Memory B cell (primary cell): ENCODE results near the gene LCA5.
A peak's percentile ranks its signal among the peaks of the same experiment; 100 is the strongest.
"Not testable (repeated sequence)": the region's sequence is repeated elsewhere in the genome, so short reads cannot be mapped to it uniquely, and the experiment has no call there.

Experiments
- ATAC-seq: fragments of 150-1000 bp; cut with Tn5 transposase; 2 replicates; pipeline ENCODE4 v1.10.0; 2021; ENCODE audit warnings: low read depth, mild to moderate bottlenecking, moderate library complexity
- DNase-seq, 2 donors: peaks; one replicate each; pipeline ENCODE4 v3.0.0; 2022; ENCODE audit warnings: low spot score in 2 of 2
- H3K27ac Mint-ChIP-seq: one replicate; pipeline ENCODE4 v1.8.0; 2022; ENCODE audit warnings: mild to moderate bottlenecking, moderate library complexity, mixed read lengths
- H3K27me3 Mint-ChIP-seq: one replicate; pipeline ENCODE4 v1.8.0; 2022; ENCODE audit warnings: mixed read lengths
- H3K36me3 Mint-ChIP-seq: one replicate; pipeline ENCODE4 v1.8.0; 2022; ENCODE audit warnings: mild to moderate bottlenecking, mixed read lengths
- H3K4me1 Mint-ChIP-seq: one replicate; pipeline ENCODE4 v1.8.0; 2022; ENCODE audit warnings: mixed read lengths
- H3K4me3 Mint-ChIP-seq: one replicate; pipeline ENCODE4 v1.8.0; 2022; ENCODE audit warnings: mild to moderate bottlenecking, moderate library complexity, mixed read lengths
- H3K9me3 Mint-ChIP-seq: one replicate; pipeline ENCODE4 v1.8.0; 2022; ENCODE audit warnings: mixed read lengths

The LCA5 gene

GRCh38 chr6:79548304-79548703, 11.1 kb upstream of the LCA5 start:
- Mint-ChIP-seq H3K27me3 (peaks cover 2% of the 10 kb centered on the region), H3K36me3 (no peaks in the 10 kb centered on the region), H3K9me3 (no peaks in the 10 kb centered on the region), H3K4me1 (peaks cover 3% of the 10 kb centered on the region), H3K27ac (no peak overlapping the region), H3K4me3 (no peak overlapping the region)
- no peak for ATAC-seq
- no peak for DNase-seq

GRCh38 chr6:79546186-79546585, 9.0 kb upstream of the LCA5 start:
- Mint-ChIP-seq H3K4me1 (peaks cover 3% of the 10 kb centered on the region), H3K27ac (no peak overlapping the region), H3K9me3 (no peaks in the 10 kb centered on the region), H3K4me3 (no peak overlapping the region), H3K36me3 (no peaks in the 10 kb centered on the region), H3K27me3 (peaks cover 2% of the 10 kb centered on the region)
- no peak for ATAC-seq
- DNase-seq: no peak

GRCh38 chr6:79544939-79545450, 7.8 kb upstream of the LCA5 start:
- no peaks in the 10 kb centered on the region for H3K9me3 Mint-ChIP-seq
- ATAC-seq (peak; percentile 91), DNase-seq (peak in 1 of 2 donors; percentile 17)
- H3K27me3 Mint-ChIP-seq: peaks cover 2% of the 10 kb centered on the region
- H3K4me3 Mint-ChIP-seq: peak overlapping the region; percentile 41
- H3K36me3 Mint-ChIP-seq: no peaks in the 10 kb centered on the region
- H3K27ac Mint-ChIP-seq: peak overlapping the region; percentile 3
- peaks cover 3% of the 10 kb centered on the region for H3K4me1 Mint-ChIP-seq

- Mint-ChIP-seq H3K9me3 (no peaks in the 10 kb centered on the region), H3K36me3 (no peaks in the 10 kb centered on the region)
- DNase-seq: no peak
Observed at GRCh38 chr6:79544299-79544927, 7.2 kb upstream of the LCA5 start.

GRCh38 chr6:79543886-79544285, 6.7 kb upstream of the LCA5 start:
- Mint-ChIP-seq H3K36me3 (no peaks in the 10 kb centered on the region), H3K27ac (no peak overlapping the region)

More at GRCh38 chr6:79544299-79544927, 7.2 kb upstream of the LCA5 start:
- Mint-ChIP-seq H3K4me1 (peaks cover 3% of the 10 kb centered on the region), H3K4me3 (no peak overlapping the region), H3K27ac (peak overlapping the region; percentile 3), H3K27me3 (peaks cover 2% of the 10 kb centered on the region)
- no peak for ATAC-seq

GRCh38 chr6:79543411-79543810, 6.2 kb upstream of the LCA5 start:
- no peaks in the 10 kb centered on the region for H3K36me3 Mint-ChIP-seq
- no peak overlapping the region for H3K4me3 Mint-ChIP-seq
- H3K27ac Mint-ChIP-seq: no peak overlapping the region
- no peaks in the 10 kb centered on the region for H3K9me3 Mint-ChIP-seq
- peaks cover 3% of the 10 kb centered on the region for H3K4me1 Mint-ChIP-seq
- peaks cover 2% of the 10 kb centered on the region for H3K27me3 Mint-ChIP-seq
- ATAC-seq (no peak), DNase-seq (no peak)

More at GRCh38 chr6:79543886-79544285, 6.7 kb upstream of the LCA5 start:
- ATAC-seq: no peak
- H3K4me1 Mint-ChIP-seq: peaks cover 3% of the 10 kb centered on the region
- no peak overlapping the region for H3K4me3 Mint-ChIP-seq
- H3K27me3 Mint-ChIP-seq: peaks cover 2% of the 10 kb centered on the region
- no peaks in the 10 kb centered on the region for H3K9me3 Mint-ChIP-seq
- DNase-seq: no peak

- H3K27me3 Mint-ChIP-seq: no peaks in the 10 kb centered on the region
Observed at GRCh38 chr6:79538106-79538971, 1.1 kb upstream of the LCA5 start.

GRCh38 chr6:79536585-79536953, 661 bp downstream of the LCA5 start:
- H3K27me3 Mint-ChIP-seq: no peaks in the 10 kb centered on the region
- DNase-seq: peak in 1 of 2 donors; percentile 11
- no peaks in the 10 kb centered on the region for H3K9me3 Mint-ChIP-seq

More at GRCh38 chr6:79538106-79538971, 1.1 kb upstream of the LCA5 start:
- Mint-ChIP-seq H3K9me3 (no peaks in the 10 kb centered on the region), H3K4me3 (no peak overlapping the region), H3K27ac (no peak overlapping the region), H3K4me1 (no peaks in the 10 kb centered on the region), H3K36me3 (no peaks in the 10 kb centered on the region)
- ATAC-seq (no peak), DNase-seq (no peak)

GRCh38 chr6:79529567-79529966, 7.7 kb downstream of the LCA5 start:
- not testable (repeated sequence) for H3K36me3 Mint-ChIP-seq, H3K4me1 Mint-ChIP-seq, DNase-seq, H3K4me3 Mint-ChIP-seq, H3K9me3 Mint-ChIP-seq, H3K27ac Mint-ChIP-seq, H3K27me3 Mint-ChIP-seq, ATAC-seq

More at GRCh38 chr6:79536585-79536953, 661 bp downstream of the LCA5 start:
- H3K4me3 Mint-ChIP-seq: no peak overlapping the region
- no peaks in the 10 kb centered on the region for H3K36me3 Mint-ChIP-seq
- no peak for ATAC-seq
- H3K4me1 Mint-ChIP-seq: no peaks in the 10 kb centered on the region
- no peak overlapping the region for H3K27ac Mint-ChIP-seq

- Mint-ChIP-seq H3K4me3 (no peak overlapping the region), H3K27me3 (no peaks in the 10 kb centered on the region), H3K9me3 (no peaks in the 10 kb centered on the region), H3K27ac (no peak overlapping the region), H3K4me1 (no peaks in the 10 kb centered on the region), H3K36me3 (no peaks in the 10 kb centered on the region)
- ATAC-seq (no peak), DNase-seq (no peak)
Observed at GRCh38 chr6:79526897-79527296, 10.3 kb downstream of the LCA5 start.

- Mint-ChIP-seq H3K4me1 (no peaks in the 10 kb centered on the region), H3K9me3 (no peaks in the 10 kb centered on the region), H3K4me3 (no peak overlapping the region), H3K27ac (no peak overlapping the region), H3K36me3 (no peaks in the 10 kb centered on the region), H3K27me3 (no peaks in the 10 kb centered on the region)
- DNase-seq: no peak
- no peak for ATAC-seq
Observed at GRCh38 chr6:79525272-79526100, 11.7 kb downstream of the LCA5 start.

GRCh38 chr6:79524065-79524464, 13.2 kb downstream of the LCA5 start:
- H3K27ac Mint-ChIP-seq: no peak overlapping the region
- H3K9me3 Mint-ChIP-seq: no peaks in the 10 kb centered on the region

GRCh38 chr6:79522609-79523008, 14.6 kb downstream of the LCA5 start:
- no peaks in the 10 kb centered on the region for H3K9me3 Mint-ChIP-seq
- H3K27ac Mint-ChIP-seq: no peak overlapping the region
- H3K4me3 Mint-ChIP-seq: no peak overlapping the region
- no peaks in the 10 kb centered on the region for H3K27me3 Mint-ChIP-seq
- ATAC-seq (no peak), DNase-seq (no peak)
- no peaks in the 10 kb centered on the region for H3K36me3 Mint-ChIP-seq
- no peaks in the 10 kb centered on the region for H3K4me1 Mint-ChIP-seq

More at GRCh38 chr6:79524065-79524464, 13.2 kb downstream of the LCA5 start:
- ATAC-seq (no peak), DNase-seq (no peak)
- Mint-ChIP-seq H3K27me3 (no peaks in the 10 kb centered on the region), H3K36me3 (no peaks in the 10 kb centered on the region), H3K4me3 (no peak overlapping the region), H3K4me1 (no peaks in the 10 kb centered on the region)

GRCh38 chr6:79520534-79520933, 16.7 kb downstream of the LCA5 start:
- Mint-ChIP-seq H3K36me3 (no peaks in the 10 kb centered on the region), H3K9me3 (no peaks in the 10 kb centered on the region), H3K27ac (no peak overlapping the region), H3K4me1 (no peaks in the 10 kb centered on the region), H3K4me3 (no peak overlapping the region), H3K27me3 (no peaks in the 10 kb centered on the region)
- no peak for DNase-seq
- ATAC-seq: no peak
